Activated CD8-positive, alpha-beta T cell treated with anti-CD3 and anti-CD28 coated beads for 36 hours (primary cell): ENCODE results near the gene ACAD11. TPM values are rescaled to one million over a fixed set of nuclear protein-coding genes. Genes with fewer than 3 reads are reported as not detected.
A peak's percentile ranks its signal among the peaks of the same experiment; 100 is the strongest.

Experiments
- ATAC-seq: fragments of 200-7000 bp; cut with Tn5 transposase; one replicate; pipeline ENCODE4 v1.10.0; 2021; ENCODE audit warnings: mild to moderate bottlenecking, moderate library complexity
- CTCF ChIA-PET: fragments of 350-600 bp; sonication (Branson Sonifier 250); formaldehyde crosslinking; loops from one replicate; lab custom pipeline; 2021; ENCODE audit warnings: antibody characterized with exemption; lab: Charles Lee
- POLR2A ChIA-PET: fragments of 350-600 bp; sonication (Branson Sonifier 250); formaldehyde crosslinking; loops from one replicate; lab custom pipeline; 2021; ENCODE audit warnings: antibody characterized with exemption; lab: Charles Lee
- DNase-seq: peaks from one replicate; pipeline ENCODE4 v3.0.0-alpha.2; 2020
- H3K27ac Mint-ChIP-seq: one replicate; pipeline ENCODE4 v1.8.0; 2021; ENCODE audit warnings: mild to moderate bottlenecking, mixed read lengths
- H3K27me3 Mint-ChIP-seq: one replicate; pipeline ENCODE4 v1.8.0; 2021; ENCODE audit warnings: mixed read lengths
- H3K36me3 Mint-ChIP-seq: one replicate; pipeline ENCODE4 v1.8.0; 2021; ENCODE audit warnings: low read depth, mixed read lengths
- H3K4me1 Mint-ChIP-seq: one replicate; pipeline ENCODE4 v1.8.0; 2021; ENCODE audit warnings: low read depth, mixed read lengths
- H3K4me3 Mint-ChIP-seq: one replicate; pipeline ENCODE4 v1.8.0; 2021; ENCODE audit warnings: mild to moderate bottlenecking, moderate library complexity, mixed read lengths
- H3K9me3 Mint-ChIP-seq: one replicate; pipeline ENCODE4 v1.8.0; 2021; ENCODE audit warnings: mixed read lengths
- CTCF ChIP-seq: fragments of 200-600 bp; IDR thresholded peaks from one replicate; pipeline ENCODE4 v1.8.0; 2022; ENCODE audit warnings: antibody characterized with exemption, mild to moderate bottlenecking
- intact Hi-C: fragments of 100-400 bp; cut with micrococcal nuclease; formaldehyde crosslinking; loops from one replicate; pipeline ENCODE4 v1.10.0; 2022
- total RNA-seq, 2 experiments: library from RNA; stranded (reverse); gene quantifications; one replicate each; pipeline ENCODE4 v1.2.3, GENCODE V29; 2021

The ACAD11 gene
- total RNA-seq, 2 experiments from 2014 or later, result 20.6 to 22.3 TPM

GRCh38 chr3:132544130-132544529 is 115.5 kb downstream of the ACAD11 start:
- Mint-ChIP-seq H3K4me3 (no peak overlapping the region), H3K9me3 (no peaks in the 10 kb centered on the region), H3K4me1 (peaks cover 56% of the 10 kb centered on the region), H3K27ac (peak overlapping the region; percentile 90), H3K36me3 (peaks cover 33% of the 10 kb centered on the region), H3K27me3 (no peaks in the 10 kb centered on the region)
- CTCF ChIA-PET, result interaction anchor here (1.5 to 4.6 kb wide), 2 partner anchors 10 to 98 kb away, joined by 7 to 24 read pairs; no protein-coding TSS in a partner anchor
- DNase-seq (no peak), ATAC-seq (peak; percentile 35)
- no peak for TF ChIP-seq CTCF
- POLR2A ChIA-PET, result no interaction called here
- intact Hi-C loops, result loop anchor here (5.0 kb wide), 1 partner anchor 113 kb away; the partner anchor contains the start of gene ACAD11

- Mint-ChIP-seq H3K4me3 (peak overlapping the region; percentile 13), H3K27ac (peak overlapping the region; percentile 90), H3K9me3 (no peaks in the 10 kb centered on the region), H3K4me1 (peaks cover 51% of the 10 kb centered on the region), H3K36me3 (peaks cover 35% of the 10 kb centered on the region), H3K27me3 (no peaks in the 10 kb centered on the region)
- intact Hi-C loops, result loop anchor here (5.0 kb wide), 1 partner anchor 114 kb away; the partner anchor contains the start of gene ACAD11
- DNase-seq, result no peak
- POLR2A ChIA-PET, result interaction anchor here (0.6 kb wide), 1 partner anchor 111 kb away, joined by 3 read pairs; no protein-coding TSS in a partner anchor
- CTCF ChIA-PET, result interaction anchor here (0.9 to 4.6 kb wide), 6 partner anchors 9 to 117 kb away, joined by 3 to 24 read pairs (median 6); partner anchors contain the start of gene UBA5
- peak; percentile 74 for ATAC-seq
- no peak for TF ChIP-seq CTCF
Observed at GRCh38 chr3:132543011-132543739, 116.4 kb downstream of the ACAD11 start.

- peak overlapping the region; percentile 90 for H3K27ac Mint-ChIP-seq
- peaks cover 46% of the 10 kb centered on the region for H3K4me1 Mint-ChIP-seq
- CTCF ChIA-PET, result interaction anchor here (0.9 to 4.6 kb wide), 6 partner anchors 8 to 118 kb away, joined by 3 to 24 read pairs (median 6); partner anchors contain the start of gene UBA5
- peak; percentile 38 for ATAC-seq
- no peak for TF ChIP-seq CTCF
- H3K4me3 Mint-ChIP-seq, result no peak overlapping the region
- no peaks in the 10 kb centered on the region for H3K9me3 Mint-ChIP-seq
- peaks cover 39% of the 10 kb centered on the region for H3K36me3 Mint-ChIP-seq
- no peaks in the 10 kb centered on the region for H3K27me3 Mint-ChIP-seq
- intact Hi-C loops, result loop anchor here (5.0 kb wide), 1 partner anchor 115 kb away; the partner anchor contains the start of gene ACAD11
- POLR2A ChIA-PET, result interaction anchor here (0.6 kb wide), 1 partner anchor 111 kb away, joined by 3 read pairs; no protein-coding TSS in a partner anchor
- DNase-seq, result no peak
Observed at GRCh38 chr3:132542577-132542976, 117.0 kb downstream of the ACAD11 start.

- no peak for DNase-seq
- no peak for ATAC-seq
- H3K4me1 Mint-ChIP-seq, result peaks cover 43% of the 10 kb centered on the region
- H3K27me3 Mint-ChIP-seq, result no peaks in the 10 kb centered on the region
- POLR2A ChIA-PET, result no interaction called here
- no peak for TF ChIP-seq CTCF
- H3K9me3 Mint-ChIP-seq, result no peaks in the 10 kb centered on the region
- H3K36me3 Mint-ChIP-seq, result peaks cover 40% of the 10 kb centered on the region
- intact Hi-C loops, result loop anchor here (5.0 kb wide), 1 partner anchor 118 kb away; the partner anchor contains the start of gene ACAD11
- CTCF ChIA-PET, result interaction anchor here (4.6 to 6.9 kb wide), 2 partner anchors 9 to 103 kb away, joined by 24 to 76 read pairs; no protein-coding TSS in a partner anchor
- H3K27ac Mint-ChIP-seq, result no peak overlapping the region
- no peak overlapping the region for H3K4me3 Mint-ChIP-seq
Observed at GRCh38 chr3:132539681-132540080, 119.9 kb downstream of the ACAD11 start.
